Epithelial cell of umbilical artery (primary cell): Measurements from ENCODE around the gene NPHP1. TPM values are rescaled to one million over a fixed set of nuclear protein-coding genes. Genes with fewer than 3 reads are reported as not detected.

Source experiments
- total RNA-seq: library from RNA; depleted of rRNA; stranded (reverse); fragments of >200 nt; gene quantifications from 2 replicates; pipeline ENCODE4 v1.2.3, GENCODE V29; 2014

NPHP1 gene
- 5.8 and 9.9 TPM in 2 replicates for total RNA-seq

DNA sequence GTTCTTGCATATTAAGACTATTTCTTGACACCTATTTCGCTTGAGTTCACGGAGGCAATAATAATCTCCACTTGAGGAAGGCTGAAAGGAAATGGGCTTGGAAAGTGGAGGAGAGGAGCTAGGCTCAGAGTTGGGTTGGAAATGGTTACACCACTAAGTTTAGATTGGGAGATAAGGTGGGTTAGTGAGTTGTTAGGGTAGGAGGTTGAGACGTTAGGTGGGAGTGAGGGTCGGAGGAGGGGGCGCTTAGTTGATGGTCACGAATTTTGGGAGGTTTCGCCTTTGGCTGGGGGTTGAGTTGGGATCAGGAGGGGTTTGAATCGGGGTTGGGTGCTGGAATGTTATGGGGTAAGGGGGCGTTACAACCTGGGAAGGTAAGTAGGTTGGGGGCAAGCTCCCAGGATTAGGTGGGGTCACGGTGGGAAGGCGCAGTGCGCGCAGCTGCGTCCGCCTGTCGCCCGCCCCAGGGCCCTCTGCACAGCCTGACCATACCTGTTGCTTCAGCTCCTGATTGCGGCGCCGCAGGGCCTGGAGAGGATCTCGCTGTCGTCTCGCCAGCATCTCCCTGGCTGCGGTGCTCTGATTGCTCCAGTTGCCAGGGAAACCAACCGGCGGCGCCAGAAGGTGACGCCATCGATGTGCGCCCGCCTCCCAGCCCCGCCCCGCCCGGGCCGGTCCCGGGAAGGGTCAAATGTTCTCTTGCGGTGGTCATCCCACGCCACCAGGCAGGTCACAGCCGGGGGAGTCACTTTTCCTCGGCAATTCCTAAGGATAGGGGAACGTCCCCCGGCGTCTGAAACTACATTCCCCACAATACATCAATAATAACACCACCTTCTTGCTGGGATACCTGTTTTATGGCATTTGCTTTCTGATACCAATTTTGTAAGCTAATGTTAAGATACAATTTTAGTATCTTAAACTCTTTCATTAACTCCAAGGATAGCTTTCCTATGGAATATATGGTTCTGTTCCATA lies at the start of gene NPHP1:
Gene NPHP1 (minus strand): TSS at position 606 of the 978 bp plus-strand sequence. CDS start 45 bp downstream, at position 561.

GRCh38 chr2:110211938-110212858 lies 7.4 kb upstream of the NPHP1 start, which contains the start of gene MTLN:
MTLN (minus strand) TSS chr2:110212547; CDS start chr2:110212525, 22 bp downstream.

GRCh38 chr2:110115291-110116032 lies 89.4 kb downstream of the NPHP1 start, which contains the start of gene MALL:
MALL (minus strand) TSS chr2:110115822; CDS start chr2:110115792, 30 bp downstream.

Other genes starting within 250 kb of the NPHP1 start
- gene MALL, start 89.2 kb downstream of the NPHP1 start, total RNA-seq: 26.6 and 51.4 TPM in 2 replicates
- gene MTLN, start 7.5 kb upstream of the NPHP1 start, total RNA-seq: 65.7 and 75.0 TPM in 2 replicates